ENCODE data around the gene FBXW9.

DNA sequence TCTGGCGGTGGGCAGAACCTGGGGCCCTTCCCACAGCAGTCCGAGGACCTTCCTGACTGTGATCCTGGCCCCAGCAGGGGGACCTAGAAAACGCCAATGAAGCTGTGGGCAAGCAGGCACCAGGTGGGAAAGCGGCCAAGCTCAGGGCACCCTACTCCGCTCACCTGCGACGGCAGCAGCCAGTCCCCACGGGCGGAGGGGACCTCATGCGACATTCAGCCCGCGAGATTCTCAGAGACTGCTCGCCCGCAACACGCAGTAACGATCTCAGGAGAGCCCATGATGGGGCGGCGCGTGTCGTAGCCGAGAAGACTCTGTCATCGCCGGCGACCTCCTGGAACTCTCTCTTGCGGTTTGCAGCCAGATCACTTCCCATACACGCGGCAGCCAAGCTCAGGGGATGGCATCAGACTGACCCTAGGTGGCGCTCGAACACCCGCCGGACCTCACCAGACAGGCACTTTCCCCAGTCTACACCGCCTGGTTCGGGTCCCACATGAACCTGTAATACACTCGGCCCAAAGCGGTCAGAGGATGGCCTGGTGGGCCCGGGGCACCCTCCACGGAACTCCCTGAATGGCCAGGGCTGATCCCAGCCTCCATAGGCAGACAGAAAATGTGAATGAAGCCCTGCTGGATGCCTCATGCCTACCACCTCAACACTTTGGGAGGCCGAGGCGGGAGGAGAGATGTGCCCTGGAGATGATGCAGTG, 56.4 kb downstream of the FBXW9 start:
- TF ChIP-seq, protein P1, sequence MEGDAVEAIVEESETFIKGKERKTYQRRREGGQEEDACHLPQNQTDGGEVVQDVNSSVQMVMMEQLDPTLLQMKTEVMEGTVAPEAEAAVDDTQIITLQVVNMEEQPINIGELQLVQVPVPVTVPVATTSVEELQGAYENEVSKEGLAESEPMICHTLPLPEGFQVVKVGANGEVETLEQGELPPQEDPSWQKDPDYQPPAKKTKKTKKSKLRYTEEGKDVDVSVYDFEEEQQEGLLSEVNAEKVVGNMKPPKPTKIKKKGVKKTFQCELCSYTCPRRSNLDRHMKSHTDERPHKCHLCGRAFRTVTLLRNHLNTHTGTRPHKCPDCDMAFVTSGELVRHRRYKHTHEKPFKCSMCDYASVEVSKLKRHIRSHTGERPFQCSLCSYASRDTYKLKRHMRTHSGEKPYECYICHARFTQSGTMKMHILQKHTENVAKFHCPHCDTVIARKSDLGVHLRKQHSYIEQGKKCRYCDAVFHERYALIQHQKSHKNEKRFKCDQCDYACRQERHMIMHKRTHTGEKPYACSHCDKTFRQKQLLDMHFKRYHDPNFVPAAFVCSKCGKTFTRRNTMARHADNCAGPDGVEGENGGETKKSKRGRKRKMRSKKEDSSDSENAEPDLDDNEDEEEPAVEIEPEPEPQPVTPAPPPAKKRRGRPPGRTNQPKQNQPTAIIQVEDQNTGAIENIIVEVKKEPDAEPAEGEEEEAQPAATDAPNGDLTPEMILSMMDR (IDR thresholded peaks at IDR 0.05), result peak; percentile 83
- no peak for TF ChIP-seq EZH2 (IDR thresholded peaks at IDR 0.05)

All from neural progenitor cell (in vitro differentiated cells).